NT2/D1 (cell line): ENCODE results near the gene WSCD1.

ENCODE experiments used
- YY1 ChIP-seq: IDR thresholded peaks from 2 replicates; pipeline ENCODE4 v1.6.1; 2011; ENCODE audit not compliant: insufficient read length, insufficient read depth
- ZNF274 ChIP-seq: IDR thresholded peaks from 2 replicates; pipeline ENCODE4 v1.6.1; 2011; ENCODE audit warnings: mild to moderate bottlenecking, low read depth, low read length

DNA sequence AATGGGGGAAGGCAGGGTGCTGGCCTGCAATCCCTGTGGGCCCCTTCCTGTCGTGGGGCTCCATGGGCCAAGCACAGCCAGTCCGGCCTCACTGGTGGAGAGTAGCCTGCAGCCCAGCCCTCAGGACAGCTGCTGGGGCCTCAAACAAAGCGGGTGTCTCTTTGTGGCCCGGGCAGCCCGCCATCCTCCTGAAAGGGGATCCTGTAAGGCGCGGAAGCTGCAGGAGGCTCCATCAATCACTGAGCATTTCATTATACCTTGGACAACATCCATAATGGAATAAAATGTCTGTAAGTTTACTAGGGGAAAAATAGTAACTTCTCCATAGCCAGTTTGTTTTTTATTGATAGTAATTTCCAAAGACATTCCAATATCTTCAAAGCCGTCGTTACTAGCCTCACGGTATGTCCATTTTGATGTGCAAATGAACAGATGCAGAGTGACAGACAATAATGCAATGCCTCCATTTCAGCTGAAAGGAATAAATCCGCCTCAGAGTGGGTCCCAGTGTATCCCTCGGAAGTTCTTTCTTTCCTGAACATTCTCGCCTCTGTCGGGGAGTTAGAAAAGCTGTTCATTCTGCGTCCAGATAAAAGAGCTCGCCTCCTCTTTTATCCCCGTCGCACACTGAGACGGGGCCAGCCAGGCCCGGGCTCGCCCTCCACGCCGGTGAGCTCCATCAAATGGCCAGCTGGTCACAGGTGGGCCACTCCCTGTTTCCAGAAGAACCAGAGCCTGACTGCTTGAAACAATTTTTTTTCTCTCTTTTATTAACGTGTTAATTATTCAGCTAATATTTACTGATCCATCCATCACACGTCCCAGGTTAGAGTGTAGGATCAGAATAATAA, 14.4 kb downstream of the WSCD1 start:
- TF ChIP-seq YY1: no peak
- TF ChIP-seq ZNF274: no peak
